HepG2 (cell line): ENCODE measurements around the gene PTGR1. TPM values are rescaled to one million over a fixed set of nuclear protein-coding genes. Genes with fewer than 3 reads are reported as not detected.

Experiments
- ATF4 ChIP-seq, 2 experiments: fragments of 450-650 bp in 1 of 2; sonication (generic) in 1 of 2; formaldehyde crosslinking; IDR thresholded peaks; 2 replicates each; pipeline versions ENCODE4 v1.5.0 to v1.8.0; 2020 to 2022; ENCODE audit warnings: mild to moderate bottlenecking in 1 of 2, missing genetic modification reagents in 1 of 2
- FOXO1 ChIP-seq: sonication (generic); formaldehyde crosslinking; IDR thresholded peaks from 2 replicates; pipeline ENCODE4 v1.4.0; 2020; ENCODE audit warnings: missing genetic modification reagents
- GPN1 ChIP-seq: sonication (generic); formaldehyde crosslinking; IDR thresholded peaks from 2 replicates; pipeline ENCODE4 v1.5.1; 2020; ENCODE audit warnings: missing genetic modification reagents, borderline replicate concordance
- KAT8 ChIP-seq: IDR thresholded peaks from 2 replicates; pipeline ENCODE4 v1.6.1; 2016; ENCODE audit warnings: missing genetic modification reagents, missing compliant biosample characterization
- MEF2D ChIP-seq: sonication (generic); formaldehyde crosslinking; IDR thresholded peaks from 2 replicates; pipeline ENCODE4 v1.5.1; 2020; ENCODE audit warnings: mild to moderate bottlenecking, missing genetic modification reagents
- MXD1 ChIP-seq: sonication (generic); formaldehyde crosslinking; IDR thresholded peaks from 2 replicates; pipeline ENCODE4 v1.4.0; 2020; ENCODE audit warnings: mild to moderate bottlenecking, missing genetic modification reagents
- NFATC3 ChIP-seq: sonication (generic); formaldehyde crosslinking; IDR thresholded peaks from 2 replicates; pipeline ENCODE4 v1.5.1; 2020; ENCODE audit warnings: mild to moderate bottlenecking, missing genetic modification reagents
- NPAS2 ChIP-seq: sonication (generic); formaldehyde crosslinking; IDR thresholded peaks from 2 replicates; pipeline ENCODE4 v1.8.0; 2022; ENCODE audit warnings: mild to moderate bottlenecking, missing genetic modification reagents, borderline replicate concordance
- NR1H2 ChIP-seq: sonication (generic); formaldehyde crosslinking; IDR thresholded peaks from 2 replicates; pipeline ENCODE4 v1.8.1; 2022; ENCODE audit warnings: low read depth, missing genetic modification reagents, borderline replicate concordance
- SAP130 ChIP-seq: IDR thresholded peaks from 2 replicates; pipeline ENCODE4 v1.6.1; 2016; ENCODE audit warnings: low read depth
- ZBED4 ChIP-seq: sonication (generic); formaldehyde crosslinking; IDR thresholded peaks from 2 replicates; pipeline ENCODE4 v1.4.0; 2020; ENCODE audit warnings: missing genetic modification reagents, borderline replicate concordance
- ZNF17 ChIP-seq: sonication (generic); formaldehyde crosslinking; IDR thresholded peaks from 2 replicates; pipeline ENCODE4 v1.5.0; 2020; ENCODE audit warnings: mild to moderate bottlenecking, missing genetic modification reagents
- ZNF337 ChIP-seq: sonication (generic); formaldehyde crosslinking; IDR thresholded peaks from 2 replicates; pipeline ENCODE4 v1.5.1; 2020; ENCODE audit warnings: missing genetic modification reagents, low read depth, mild to moderate bottlenecking, borderline replicate concordance
- ZNF547 ChIP-seq: sonication (generic); formaldehyde crosslinking; IDR thresholded peaks from 2 replicates; pipeline ENCODE4 v1.5.1; 2020; ENCODE audit warnings: mild to moderate bottlenecking, missing genetic modification reagents
- ZNF674 ChIP-seq: sonication (generic); formaldehyde crosslinking; IDR thresholded peaks from 2 replicates; pipeline ENCODE4 v1.5.0; 2020; ENCODE audit warnings: low read depth, mild to moderate bottlenecking, missing genetic modification reagents
- ZSCAN22 ChIP-seq: sonication (generic); formaldehyde crosslinking; IDR thresholded peaks from 2 replicates; pipeline ENCODE4 v1.4.0; 2020; ENCODE audit warnings: mild to moderate bottlenecking, missing genetic modification reagents
- polyA plus RNA-seq, 8 experiments: library from polyadenylated mRNA; depleted of rRNA in 3 of 8; stranded (reverse) in 7 of 8; unstranded in 1 of 8; fragments of >200 nt; fragmentation: Illumina TruSeq in 4 of 8; extraction: Trizol in 4 of 8; gene quantifications; 2 replicates each; pipeline versions ENCODE4 v1.2.1 to v1.2.3, GENCODE V29; 2011 to 2016; ENCODE audit warnings: low read depth in 4 of 8, missing spikeins in 1 of 8, mixed read lengths in 1 of 8; ENCODE audit not compliant: insufficient read depth in 1 of 8
- total RNA-seq, 5 experiments: library from RNA; depleted of rRNA; stranded (reverse); fragments of >200 nt; fragmentation: Illumina TruSeq; extraction: Trizol; gene quantifications; 2 replicates each; pipeline ENCODE4 v1.2.3, GENCODE V29; 2016; ENCODE audit warnings: low read depth in 1 of 5
- TF ChIP-seq, protein P1 (sequence below): IDR thresholded peaks from 2 replicates; pipeline ENCODE4 v1.4.0; 2020; ENCODE audit warnings: mild to moderate bottlenecking, missing genetic modification reagents
- TF ChIP-seq, protein P2 (sequence below): sonication (generic); formaldehyde crosslinking; IDR thresholded peaks from 2 replicates; pipeline ENCODE4 v1.5.0; 2020; ENCODE audit warnings: missing genetic modification reagents

Gene PTGR1
- total and polyA plus RNA-seq, 2 of the 13 experiments (the other 11 are each of a cell fraction or from before 2014, with no cell fraction given), result 6.0 to 15.8 TPM

DNA sequence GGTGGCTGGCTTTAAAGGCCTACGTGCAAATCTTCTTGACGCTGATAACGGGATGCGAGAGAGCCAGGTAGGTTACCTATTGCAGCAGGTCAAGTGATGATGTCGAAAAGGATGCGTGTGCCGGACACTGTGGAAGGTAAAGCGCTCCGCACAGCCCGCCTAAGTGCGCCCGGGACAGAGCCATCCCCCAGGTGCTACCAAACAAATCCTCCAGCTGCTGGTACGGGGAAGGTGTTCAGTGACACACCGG lies 31.4 kb upstream of the PTGR1 start (continued):
- TF ChIP-seq, protein P1, sequence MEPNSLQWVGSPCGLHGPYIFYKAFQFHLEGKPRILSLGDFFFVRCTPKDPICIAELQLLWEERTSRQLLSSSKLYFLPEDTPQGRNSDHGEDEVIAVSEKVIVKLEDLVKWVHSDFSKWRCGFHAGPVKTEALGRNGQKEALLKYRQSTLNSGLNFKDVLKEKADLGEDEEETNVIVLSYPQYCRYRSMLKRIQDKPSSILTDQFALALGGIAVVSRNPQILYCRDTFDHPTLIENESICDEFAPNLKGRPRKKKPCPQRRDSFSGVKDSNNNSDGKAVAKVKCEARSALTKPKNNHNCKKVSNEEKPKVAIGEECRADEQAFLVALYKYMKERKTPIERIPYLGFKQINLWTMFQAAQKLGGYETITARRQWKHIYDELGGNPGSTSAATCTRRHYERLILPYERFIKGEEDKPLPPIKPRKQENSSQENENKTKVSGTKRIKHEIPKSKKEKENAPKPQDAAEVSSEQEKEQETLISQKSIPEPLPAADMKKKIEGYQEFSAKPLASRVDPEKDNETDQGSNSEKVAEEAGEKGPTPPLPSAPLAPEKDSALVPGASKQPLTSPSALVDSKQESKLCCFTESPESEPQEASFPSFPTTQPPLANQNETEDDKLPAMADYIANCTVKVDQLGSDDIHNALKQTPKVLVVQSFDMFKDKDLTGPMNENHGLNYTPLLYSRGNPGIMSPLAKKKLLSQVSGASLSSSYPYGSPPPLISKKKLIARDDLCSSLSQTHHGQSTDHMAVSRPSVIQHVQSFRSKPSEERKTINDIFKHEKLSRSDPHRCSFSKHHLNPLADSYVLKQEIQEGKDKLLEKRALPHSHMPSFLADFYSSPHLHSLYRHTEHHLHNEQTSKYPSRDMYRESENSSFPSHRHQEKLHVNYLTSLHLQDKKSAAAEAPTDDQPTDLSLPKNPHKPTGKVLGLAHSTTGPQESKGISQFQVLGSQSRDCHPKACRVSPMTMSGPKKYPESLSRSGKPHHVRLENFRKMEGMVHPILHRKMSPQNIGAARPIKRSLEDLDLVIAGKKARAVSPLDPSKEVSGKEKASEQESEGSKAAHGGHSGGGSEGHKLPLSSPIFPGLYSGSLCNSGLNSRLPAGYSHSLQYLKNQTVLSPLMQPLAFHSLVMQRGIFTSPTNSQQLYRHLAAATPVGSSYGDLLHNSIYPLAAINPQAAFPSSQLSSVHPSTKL (CRISPR knock-in tag), result peak; percentile 69; the same call in 1 of the 2 replicates
- TF ChIP-seq ZNF674 (CRISPR knock-in tag) (no peak), ATF4 (CRISPR knock-in tag; IDR thresholded peaks at IDR 0.05) (no peak; a peak in 1 of 4 replicates), ZNF17 (CRISPR knock-in tag) (no peak), SAP130 (peak; percentile 99; the same call in 1 of the 2 replicates), NPAS2 (no peak), NFATC3 (CRISPR knock-in tag) (no peak), ZBED4 (no peak), MXD1 (CRISPR knock-in tag) (0 out of 2 replicates have a peak, but pooled peaks have one; percentile 49), ZNF547 (no peak), ZSCAN22 (CRISPR knock-in tag) (no peak; the same call in 1 of the 2 replicates), MEF2D (CRISPR knock-in tag) (0 out of 2 replicates have a peak, but pooled peaks have one; percentile 53), GPN1 (CRISPR knock-in tag) (0 out of 2 replicates have a peak, but pooled peaks have one; percentile 19), KAT8 (CRISPR knock-in tag) (peak; percentile 96), ZNF337 (CRISPR knock-in tag) (no peak), FOXO1 (CRISPR knock-in tag) (peak; percentile 77), NR1H2 (CRISPR knock-in tag) (no peak; the same call in 1 of the 2 replicates)
- TF ChIP-seq, protein P2, sequence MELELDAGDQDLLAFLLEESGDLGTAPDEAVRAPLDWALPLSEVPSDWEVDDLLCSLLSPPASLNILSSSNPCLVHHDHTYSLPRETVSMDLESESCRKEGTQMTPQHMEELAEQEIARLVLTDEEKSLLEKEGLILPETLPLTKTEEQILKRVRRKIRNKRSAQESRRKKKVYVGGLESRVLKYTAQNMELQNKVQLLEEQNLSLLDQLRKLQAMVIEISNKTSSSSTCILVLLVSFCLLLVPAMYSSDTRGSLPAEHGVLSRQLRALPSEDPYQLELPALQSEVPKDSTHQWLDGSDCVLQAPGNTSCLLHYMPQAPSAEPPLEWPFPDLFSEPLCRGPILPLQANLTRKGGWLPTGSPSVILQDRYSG (CRISPR knock-in tag), result no peak
